Fibroblast of upper back skin (primary cell): ENCODE data around the gene SLIT3.

ENCODE experiments used
- DNase-seq: peaks from one replicate; pipeline ENCODE4 v3.0.0-alpha.2; 2013

Gene SLIT3

DNA sequence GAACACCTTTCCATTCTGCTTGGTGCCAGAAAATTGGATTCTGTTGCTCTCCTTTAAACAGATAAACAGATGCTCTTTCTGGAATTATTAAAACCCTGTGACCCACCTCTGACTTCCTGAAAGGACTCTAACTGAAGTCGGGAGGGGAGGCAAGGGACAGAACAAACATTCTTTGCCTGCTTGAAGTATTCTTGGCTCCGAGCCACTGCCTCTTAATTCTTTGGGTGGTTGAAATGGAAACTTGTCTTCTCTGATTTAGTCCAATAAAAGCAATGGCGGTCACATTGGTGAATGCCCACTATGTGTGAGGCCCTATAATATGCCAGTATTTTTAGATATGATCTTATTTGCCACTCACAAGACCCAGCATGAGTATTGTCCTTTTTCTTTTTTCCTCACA lies 236.8 kb downstream of the SLIT3 start:
- DNase-seq: no peak

DNA sequence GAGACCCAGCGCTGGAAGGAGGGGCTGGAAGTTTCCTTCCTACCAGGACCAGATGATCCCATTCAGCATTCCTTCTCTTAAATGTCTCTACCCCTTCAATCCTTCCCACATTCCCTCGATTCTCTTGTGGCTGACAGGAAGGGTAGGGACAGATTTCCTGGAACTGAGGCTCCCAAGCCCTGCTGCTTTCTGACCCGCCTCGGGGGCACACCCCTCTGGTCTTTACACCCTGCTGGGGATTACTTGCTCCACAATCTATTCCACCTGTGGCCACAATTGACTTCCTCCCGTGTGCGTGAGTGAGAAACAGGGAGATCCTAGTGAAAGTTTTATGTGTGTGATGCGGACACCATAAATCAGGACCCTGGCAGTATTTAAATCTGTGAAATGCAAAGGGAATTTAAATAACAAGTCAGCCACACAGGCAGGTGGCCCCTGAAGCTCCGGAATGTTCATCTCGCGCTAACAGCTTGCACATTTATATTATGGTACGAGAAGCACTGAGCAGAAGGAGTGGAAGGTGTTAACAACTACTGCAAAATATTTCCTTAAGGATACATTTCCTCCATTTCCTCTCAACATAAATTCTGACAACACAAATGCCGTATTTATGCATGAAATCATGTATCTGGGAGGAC lies 237.5 kb downstream of the SLIT3 start:
- DNase-seq: no peak

DNA sequence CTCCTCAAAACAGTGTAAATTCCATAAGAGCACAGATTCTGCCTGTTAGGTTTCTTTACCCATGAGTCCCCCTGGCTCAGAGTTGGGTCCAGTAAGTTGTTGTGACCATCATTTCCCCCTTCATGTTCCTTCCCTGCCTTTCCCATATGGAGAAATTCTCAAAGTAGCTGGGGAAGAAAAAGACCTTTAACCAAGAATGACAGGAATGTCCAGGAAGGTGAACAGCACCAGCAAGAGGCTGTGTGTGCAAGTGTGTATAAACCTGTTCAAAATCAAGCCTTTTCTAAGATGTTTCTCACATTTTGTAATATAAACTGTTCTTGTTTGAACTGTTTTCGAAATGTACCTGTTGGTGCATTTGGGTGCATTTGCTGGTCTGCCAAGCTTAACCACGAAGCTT lies 238.2 kb downstream of the SLIT3 start:
- no peak for DNase-seq

DNA sequence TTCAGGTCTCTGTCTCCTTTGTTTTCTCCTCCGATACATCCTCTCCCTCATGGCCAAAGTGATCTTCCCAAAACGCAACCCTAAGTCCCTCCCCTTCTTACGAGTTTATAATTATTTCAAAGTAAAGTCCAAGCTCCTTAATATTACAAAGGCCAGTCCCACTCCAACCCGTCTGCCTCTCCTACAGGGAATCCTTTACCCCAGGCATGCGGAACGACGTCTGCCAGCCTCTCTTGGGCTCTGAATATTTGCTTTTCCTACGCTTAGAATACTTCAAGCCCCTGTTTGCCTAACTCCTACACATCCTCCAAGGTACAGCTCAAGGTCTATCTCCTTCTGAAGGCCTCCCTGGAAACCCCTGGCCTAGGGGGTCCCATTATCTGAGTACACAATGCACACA lies 246.4 kb downstream of the SLIT3 start:
- no peak for DNase-seq

DNA sequence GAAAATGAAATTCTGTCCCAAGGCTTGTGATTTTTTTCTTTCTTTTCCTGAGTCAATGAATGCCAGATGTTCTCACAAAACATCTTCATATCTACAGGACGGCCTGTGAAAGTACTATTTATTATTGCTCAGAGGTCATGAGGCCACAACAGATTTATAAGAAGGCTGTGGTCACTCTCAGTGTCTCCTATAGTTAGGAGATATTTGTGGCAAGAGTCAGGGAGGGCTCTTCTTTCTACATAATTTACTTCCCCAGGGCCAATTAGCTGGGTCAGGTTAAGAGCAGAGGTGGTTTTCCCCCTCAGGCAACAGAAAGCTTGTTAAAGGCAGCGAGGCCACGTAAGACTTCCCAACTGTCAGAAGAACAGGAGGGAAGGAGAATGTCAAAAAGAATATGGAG lies 248.7 kb downstream of the SLIT3 start:
- DNase-seq: peak; percentile 37

DNA sequence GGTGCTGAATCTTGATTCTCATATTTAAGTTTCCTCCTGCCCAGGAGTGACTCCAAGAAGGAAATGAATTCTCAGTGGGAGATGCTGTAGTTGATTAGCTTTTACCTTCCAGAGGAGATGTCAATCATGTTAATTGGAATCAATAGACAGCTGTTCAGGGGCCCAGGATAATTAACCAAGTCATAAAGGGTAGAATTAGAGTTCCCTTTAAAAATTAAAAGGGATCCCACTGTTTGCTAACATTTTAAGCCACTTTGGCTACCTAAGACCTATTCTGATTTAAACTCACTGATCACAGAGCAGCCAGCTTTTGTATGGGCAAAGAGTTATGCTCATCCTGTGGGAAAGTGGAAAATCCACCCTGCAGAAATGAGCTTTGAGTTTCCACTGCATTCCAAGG lies 249.6 kb downstream of the SLIT3 start:
- no peak for DNase-seq

DNA sequence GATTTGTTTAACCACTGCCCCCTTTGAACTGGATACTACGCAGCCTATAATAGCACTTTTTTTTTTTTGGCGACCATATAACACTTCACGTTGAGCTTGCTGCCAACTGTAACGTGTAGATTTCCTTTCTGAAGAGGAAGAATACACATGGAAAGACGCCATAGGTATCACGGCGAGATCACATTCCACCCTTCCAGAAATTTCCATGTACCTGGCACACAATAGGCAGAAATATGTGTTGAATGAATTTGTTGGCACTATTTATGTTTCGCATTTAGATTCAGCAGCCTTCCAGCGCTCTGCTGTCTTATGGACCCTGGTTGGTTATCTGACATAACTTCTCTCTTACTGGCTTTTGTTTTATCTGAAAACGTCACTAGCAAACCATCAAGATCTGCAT lies 250.3 kb downstream of the SLIT3 start:
- no peak for DNase-seq

DNA sequence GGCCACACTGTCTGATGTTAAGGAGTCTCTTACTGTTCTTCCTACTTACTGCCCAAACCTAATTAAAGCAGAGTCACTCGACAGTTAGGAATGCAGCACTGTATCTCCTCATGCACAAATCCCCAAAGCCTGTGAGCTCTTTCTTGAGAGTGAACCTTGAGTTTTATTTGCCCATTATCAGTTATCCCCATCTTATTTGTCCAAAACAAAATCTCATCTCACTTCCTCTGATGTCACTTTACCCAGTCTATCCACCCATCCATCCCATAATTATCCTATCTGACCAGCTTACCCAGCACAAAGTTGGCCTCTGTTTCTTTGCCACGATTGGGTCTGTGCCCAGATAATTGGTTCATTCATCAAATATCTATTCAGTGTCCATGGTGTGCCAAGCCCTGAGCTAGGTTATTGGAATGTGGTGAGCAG lies 250.8 kb downstream of the SLIT3 start:
- peak; percentile 61 for DNase-seq

DNA sequence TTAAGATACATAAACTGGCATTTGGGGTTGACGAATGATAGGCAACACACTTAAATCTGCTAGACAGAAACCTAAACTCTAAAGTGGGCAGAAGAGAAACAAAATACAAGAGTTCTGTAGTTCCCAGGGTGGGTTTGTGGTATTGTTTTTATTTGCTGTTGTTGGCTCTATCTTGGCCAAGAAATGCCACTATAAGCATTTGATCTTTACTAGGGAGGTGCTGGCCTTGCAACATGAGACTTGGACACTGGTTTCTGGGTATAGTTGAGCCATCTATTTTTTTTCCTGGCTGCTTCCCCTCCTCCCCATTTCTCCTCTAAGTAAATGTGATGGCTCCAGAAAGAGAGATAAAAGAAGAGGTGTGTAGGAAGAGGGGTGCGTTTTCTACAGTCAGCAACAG lies 251.2 kb downstream of the SLIT3 start:
- no peak for DNase-seq

DNA sequence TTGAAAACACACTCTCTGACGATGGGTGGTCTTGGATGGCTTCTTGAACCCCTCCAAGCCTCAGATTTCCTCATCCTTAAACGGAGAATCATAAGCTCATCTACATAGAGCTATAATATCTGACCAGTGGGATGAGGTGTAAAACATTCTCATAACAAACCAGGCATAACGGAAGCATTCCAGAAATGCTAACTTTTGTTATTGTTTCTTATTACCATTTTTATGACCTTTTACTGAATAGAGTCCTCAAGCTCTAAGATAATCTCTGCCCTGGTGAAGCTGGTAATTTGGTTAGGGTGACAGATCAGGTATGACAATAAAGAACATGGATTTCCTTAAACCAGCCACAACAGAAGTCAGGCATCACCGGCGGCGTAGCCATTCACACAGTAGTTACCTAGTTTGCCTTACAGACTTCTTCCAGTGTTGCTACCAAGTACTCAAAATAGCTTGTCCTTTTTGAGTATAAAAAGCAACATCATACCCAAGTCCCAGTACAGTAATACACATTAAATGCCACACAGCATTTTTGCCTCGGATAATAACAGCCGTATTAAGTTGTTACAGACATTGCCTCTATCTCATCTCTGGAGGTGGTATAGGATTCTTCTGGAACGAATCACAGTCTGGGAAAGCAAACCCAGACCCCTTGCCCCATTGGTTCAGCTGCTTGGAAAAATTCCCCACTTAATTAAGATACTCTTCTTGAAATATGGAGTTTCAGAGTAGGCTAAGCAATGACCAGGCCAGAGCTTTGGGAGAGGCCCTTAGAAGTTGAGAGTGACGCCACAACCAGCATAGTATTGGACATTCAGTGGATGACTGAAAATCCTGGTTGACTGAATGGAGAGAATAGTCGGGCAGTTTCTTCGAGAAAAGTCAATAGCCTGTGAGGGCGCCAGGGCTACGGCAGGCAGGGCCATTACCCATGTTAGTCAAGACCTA lies 252.5 kb downstream of the SLIT3 start:
- peak; percentile 73 for DNase-seq

DNA sequence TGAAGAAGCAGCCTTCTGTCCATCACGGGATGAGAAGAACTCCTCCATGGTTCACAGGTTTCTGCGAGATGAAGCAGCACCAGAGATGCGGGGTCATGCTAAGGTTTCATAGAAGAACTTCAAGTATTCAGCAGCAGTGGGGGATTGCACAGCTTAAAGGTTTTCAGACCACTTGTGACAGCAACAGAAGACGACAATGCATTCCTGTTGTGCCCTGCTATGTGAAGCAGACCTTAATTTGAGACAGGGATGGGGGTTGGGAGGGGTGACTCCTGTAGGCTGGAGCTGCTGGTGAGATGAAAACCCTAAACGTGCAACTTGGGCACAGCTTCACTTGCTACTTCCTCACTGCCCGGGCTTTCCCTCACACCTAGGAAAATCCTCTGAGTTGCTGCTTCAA lies 256.0 kb downstream of the SLIT3 start:
- no peak for DNase-seq

DNA sequence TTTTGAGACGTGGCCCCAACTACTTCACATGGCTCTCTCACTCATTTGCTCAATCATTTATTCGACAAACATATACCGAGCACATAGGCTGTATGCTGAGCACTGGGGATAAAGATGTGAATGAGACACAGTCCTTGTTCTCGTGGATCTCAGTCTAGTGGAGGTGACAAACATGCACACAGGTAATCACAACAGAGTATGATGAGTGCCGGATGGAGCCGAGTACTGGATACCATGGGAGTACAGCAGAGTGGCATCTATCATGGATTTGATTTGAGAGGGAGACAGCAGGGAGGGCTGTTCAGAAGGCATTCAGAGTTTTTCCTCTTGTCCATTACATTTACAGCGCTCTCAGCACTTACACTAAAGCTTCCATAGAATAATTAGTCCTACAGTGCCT lies 259.8 kb downstream of the SLIT3 start:
- no peak for DNase-seq

DNA sequence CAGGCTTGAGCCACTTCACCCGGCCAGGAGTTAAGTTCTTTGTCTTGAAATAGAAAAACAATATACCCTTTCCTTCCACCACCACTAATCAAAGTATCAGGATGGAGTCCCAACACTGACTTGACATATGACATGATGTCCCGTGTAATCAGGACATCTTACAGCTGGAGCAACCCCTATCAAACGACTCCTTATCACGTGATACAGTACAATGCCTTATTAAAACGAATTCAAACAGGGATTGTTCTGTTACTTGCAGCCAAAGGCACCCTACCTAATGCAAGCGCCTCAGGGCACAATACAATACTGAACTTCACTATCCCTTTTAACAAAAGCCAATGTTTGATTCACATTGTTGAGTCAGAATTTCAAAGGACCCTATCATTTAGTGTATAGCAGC lies 261.3 kb downstream of the SLIT3 start:
- no peak for DNase-seq

DNA sequence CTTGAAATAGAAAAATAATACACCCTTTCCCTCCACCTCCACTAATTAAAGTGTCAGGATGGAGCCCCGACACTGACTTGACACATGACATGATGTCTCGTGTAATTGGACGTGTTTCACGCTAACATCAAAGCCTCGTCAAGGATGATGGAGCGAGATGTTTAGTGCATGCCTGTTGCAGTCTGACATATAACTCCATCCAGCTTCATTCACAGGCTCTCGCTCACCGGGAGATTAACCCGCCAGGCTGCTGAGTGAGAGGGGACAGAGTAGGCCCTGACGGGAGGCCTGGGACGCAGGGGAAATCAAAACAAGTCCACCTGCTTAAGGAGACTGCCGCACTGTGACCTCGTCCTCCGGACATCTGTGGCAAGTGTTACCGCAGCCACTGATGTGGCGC lies 263.5 kb downstream of the SLIT3 start:
- no peak for DNase-seq

DNA sequence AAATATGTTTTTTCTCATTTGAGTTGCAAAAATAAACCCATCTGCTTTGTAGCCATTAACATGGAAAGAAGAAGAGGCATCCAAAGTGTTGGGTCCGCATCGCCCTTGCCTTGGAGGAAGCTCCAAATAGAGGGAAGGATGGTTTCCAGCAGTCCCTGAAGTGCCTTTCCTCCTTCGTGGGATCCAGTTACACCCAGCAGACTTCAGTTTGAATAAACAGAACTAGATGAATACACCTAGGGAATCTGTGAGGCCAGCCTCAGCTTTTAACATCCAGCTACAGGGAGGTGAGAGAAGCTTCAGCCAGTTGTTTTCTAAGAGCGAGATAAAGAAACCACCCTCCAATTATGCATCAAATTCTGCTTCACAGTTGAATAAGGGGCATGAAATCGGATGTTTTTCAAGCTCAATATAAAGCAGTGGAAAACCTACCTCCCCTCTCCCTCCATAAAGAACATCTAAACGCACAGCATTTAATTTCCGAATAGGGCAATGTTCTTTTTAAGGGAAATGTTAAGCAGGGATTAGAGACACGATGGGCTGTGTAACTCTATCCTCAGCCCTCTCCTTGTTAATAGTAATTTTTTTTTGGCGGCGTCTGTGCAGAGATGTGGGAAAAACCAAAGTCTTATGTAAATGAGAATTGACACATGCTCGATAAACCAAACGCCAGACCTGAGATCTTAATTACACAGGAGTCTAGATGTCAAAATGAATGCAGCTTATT lies 264.7 kb downstream of the SLIT3 start:
- no peak for DNase-seq

DNA sequence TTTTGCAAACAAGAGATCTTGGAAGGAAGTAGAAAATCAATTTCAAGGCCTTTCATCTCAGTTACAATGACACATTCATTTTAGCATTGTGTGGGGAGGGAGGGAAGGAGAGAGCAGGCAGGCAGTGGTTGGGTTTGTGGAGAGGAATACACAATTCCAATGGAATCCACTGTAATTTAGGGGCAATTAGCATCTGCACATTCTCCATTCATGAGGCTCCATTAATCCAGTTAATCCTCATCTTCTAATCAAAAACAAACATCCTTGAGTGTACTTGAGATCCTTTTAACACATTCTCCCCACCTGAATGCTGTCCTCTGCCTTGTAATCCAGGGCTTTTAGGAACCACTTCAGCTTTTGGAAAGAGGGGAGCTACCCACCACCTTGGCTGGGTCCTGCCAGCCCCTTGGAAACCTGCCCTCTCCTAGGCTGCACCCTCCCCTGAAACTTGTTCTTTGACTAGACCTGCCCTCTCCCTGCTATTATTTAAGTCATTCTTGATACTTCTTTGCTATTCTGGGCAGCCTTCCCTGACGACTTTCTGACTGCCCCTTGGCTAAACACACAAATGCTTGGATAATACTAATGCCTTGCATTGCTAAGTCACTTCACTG lies 271.2 kb downstream of the SLIT3 start:
- DNase-seq: no peak

DNA sequence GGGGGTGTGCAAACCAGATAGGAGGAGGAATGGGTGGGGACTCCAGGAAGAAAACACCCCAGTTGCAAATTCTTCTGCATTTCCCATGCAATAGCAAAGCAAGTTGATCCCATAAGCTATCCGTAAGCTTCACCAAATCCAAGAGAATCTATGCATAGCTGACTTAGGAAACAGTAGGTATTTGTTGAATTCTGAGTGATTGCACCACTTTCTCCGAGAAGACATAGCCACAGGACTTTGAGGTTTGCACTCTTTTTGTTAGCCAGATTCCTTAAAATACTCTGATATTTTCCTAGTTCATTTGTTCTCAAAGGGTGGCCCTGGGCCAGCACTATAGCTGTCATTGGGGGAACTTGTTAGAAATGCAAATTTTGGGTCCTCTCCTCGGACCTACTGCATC lies 271.9 kb downstream of the SLIT3 start:
- peak; percentile 49 for DNase-seq

DNA sequence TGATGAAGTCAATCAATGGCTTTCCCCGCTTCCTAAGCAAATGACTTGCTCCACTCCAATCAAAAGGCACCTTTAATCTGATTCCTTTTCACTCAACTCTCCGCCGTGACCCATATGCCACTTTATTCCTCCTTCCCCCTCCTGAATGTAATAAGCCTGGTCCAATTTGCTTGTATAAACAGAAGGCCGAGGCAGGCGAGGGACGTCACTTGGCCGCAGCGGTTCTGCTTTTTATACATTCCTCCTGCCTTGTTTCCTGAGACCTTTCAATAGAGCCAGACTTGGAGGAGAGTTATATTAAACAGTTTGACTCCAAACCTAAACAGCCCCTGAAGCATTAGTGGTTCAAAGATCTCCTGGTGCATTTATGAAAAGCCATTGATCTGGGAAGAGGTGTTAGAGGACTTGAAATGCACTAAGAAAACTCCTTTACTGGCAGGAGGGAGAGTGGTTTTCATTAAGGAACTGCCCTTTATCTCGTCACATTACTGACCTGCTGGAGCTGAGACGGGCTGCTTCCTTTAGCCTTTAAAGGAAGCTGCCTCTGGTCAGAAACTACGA lies 273.4 kb downstream of the SLIT3 start:
- no peak for DNase-seq

DNA sequence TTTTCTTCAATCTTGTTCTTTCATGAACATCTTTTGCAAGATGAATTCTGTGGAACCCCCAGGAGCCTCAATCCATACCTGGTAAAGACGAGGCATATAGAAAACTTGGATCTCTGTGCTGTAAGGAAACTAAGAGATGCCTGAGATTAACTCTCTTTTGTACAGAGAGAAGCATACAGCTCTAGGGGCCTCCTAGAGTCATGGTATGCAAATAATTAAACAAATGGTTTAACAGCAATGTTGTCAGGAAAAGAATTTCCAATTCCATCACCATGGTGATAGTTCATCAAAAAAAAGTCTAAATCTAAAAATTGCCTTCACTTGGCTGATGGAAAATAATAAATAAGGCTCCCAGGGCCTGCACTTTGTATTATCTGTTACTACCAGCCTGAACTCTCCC lies 275.4 kb downstream of the SLIT3 start:
- no peak for DNase-seq

DNA sequence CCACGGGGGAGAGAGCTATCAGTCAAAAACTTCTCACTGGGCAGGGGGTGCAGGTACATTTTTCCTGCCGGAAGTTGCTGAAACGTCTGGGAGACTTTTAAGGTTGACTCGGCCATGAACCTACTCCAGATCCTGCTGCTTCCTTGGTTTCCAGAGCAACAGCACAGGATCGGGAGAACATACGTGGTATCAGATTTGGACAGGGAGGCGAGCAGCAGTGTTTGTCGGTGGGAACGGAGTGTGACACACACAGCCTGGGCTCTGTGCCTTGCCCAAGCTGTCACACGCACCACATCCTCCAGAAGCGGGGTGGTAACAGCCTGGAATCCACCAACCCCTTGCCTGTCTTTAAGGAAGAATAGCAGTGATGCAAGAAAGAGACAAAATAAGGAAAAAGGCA lies 276.5 kb downstream of the SLIT3 start:
- no peak for DNase-seq

DNA sequence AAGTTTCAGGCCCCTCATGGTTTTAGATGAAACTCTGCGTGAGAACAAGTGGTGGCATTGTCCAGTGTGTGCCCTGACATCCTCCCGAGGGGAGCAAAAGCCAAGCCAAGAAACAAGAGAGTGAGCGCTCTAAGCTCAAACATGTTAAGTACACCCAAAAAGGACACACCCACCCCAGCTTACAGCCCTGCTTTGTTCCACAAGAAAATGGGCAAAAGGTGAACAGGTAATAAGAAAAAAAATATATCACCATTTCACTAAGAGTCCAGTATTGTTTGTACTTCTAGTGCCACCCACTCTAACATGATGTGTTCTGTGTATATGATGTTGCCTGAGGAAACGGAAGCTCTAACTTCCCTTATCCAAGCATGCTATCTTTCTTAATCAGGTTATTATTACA lies 278.2 kb downstream of the SLIT3 start:
- DNase-seq: no peak

DNA sequence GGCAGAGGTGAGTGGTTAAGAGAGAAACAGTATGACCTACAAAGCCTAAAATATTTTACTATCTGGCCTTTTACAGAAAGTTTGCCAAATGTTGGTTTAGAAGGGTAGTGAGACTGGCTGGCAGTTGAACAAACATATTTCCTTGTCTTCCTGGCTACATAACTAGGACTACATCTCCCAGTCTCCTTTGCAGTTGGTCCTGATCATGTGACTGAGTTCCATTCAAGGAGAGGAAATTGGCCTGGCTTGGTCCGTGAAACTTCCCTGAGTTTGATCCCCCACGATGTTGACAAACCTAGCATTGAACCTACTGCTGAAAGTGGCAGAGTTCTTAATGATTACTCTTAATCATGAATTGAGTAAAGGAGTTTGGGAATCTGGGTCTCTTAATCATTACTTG lies 280.8 kb downstream of the SLIT3 start:
- DNase-seq: peak; percentile 31

DNA sequence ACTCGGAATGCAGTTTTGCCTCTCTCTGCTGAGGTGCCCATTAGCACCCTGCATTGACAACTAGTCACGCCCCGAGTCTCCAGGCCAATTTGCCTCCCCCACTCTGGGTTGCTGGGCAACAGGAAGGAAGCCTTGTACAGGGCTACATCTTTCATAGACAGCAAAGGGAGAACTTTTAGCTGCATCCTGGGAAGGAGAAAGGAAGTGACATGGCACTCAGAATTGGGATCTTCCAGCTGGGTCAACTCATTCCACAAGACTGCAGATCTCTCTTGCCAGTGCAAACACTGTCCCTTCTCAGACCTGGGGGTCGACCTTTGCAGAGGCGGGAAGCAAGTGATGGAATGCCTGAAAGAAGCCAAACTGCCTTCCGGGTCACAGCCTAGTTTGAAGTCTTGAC lies 282.0 kb downstream of the SLIT3 start:
- DNase-seq: no peak
